Gastroesophageal sphincter (tissue), 4 donors: ENCODE data around the gene ITGA2. TPM values are rescaled to one million over a fixed set of nuclear protein-coding genes. Genes with fewer than 3 reads are reported as not detected.
A peak's percentile ranks its signal among the peaks of the same experiment; 100 is the strongest.

Source experiments
- ATAC-seq: fragments of 150-250 bp; one replicate; pipeline ENCODE4 v1.9.1; 2016; ENCODE audit warnings: mild to moderate bottlenecking, moderate library complexity
- H3K27ac ChIP-seq, 4 donors: fragments of 200-600 bp; sonication (generic) in 3 of 4; 1 replicate in 3 of 4; 2 replicates in 1 of 4; pipeline ENCODE4 v1.5.1; 2016 to 2019
- H3K27me3 ChIP-seq: fragments of 200-600 bp; sonication (generic); one replicate; pipeline ENCODE4 v1.5.1; 2019
- H3K36me3 ChIP-seq, 2 donors: fragments of 200-600 bp; sonication (generic); one replicate each; pipeline ENCODE4 v1.5.1; 2019; ENCODE audit warnings: control low read depth in 1 of 2
- H3K4me1 ChIP-seq, 3 donors: fragments of 200-600 bp; sonication (generic); 1 replicate in 2 of 3; 2 replicates in 1 of 3; pipeline ENCODE4 v1.5.1; 2016 to 2019; ENCODE audit warnings: control low read depth in 2 of 3
- H3K4me3 ChIP-seq, 2 donors: fragments of 200-600 bp; sonication (generic); one replicate each; pipeline ENCODE4 v1.5.1; 2019; ENCODE audit warnings: mild to moderate bottlenecking in 1 of 2, moderate library complexity in 1 of 2
- H3K9me3 ChIP-seq, 3 donors: fragments of 200-600 bp; sonication (generic); one replicate each; pipeline ENCODE4 v1.5.1; 2017 to 2019; ENCODE audit warnings: control low read depth in 2 of 3
- EP300 ChIP-seq: sonication (generic); formaldehyde crosslinking; IDR thresholded peaks from one replicate; pipeline ENCODE4 v1.6.1; 2017; ENCODE audit warnings: antibody characterized with exemption, mild to moderate bottlenecking
- POLR2A ChIP-seq, 2 donors: fragments of 450-650 bp; IDR thresholded peaks; one replicate each; pipeline ENCODE4 v1.6.1; 2017; ENCODE audit warnings: antibody characterized with exemption in 2 of 2, mild to moderate bottlenecking in 2 of 2, moderate library complexity in 1 of 2
- POLR2AphosphoS5 ChIP-seq: sonication (generic); formaldehyde crosslinking; IDR thresholded peaks from one replicate; pipeline ENCODE4 v1.6.1; 2017; ENCODE audit warnings: antibody characterized with exemption
- WGBS, 2 donors: methylation state at CpG; one replicate each; pipeline ENCODE4 v1.1.5; 2018; ENCODE audit warnings: low coverage in 1 of 2; 5-methylcytosine and 5-hydroxymethylcytosine counted together
- total RNA-seq, 4 donors: library from RNA; depleted of rRNA; stranded (reverse); fragments of >200 nt; gene quantifications; one replicate each; pipeline ENCODE4 v1.1.0, GENCODE V29; 2016
- TF ChIP-seq, protein P1 (sequence below), 4 experiments: fragments of 200-600 bp in 2 of 4; fragments of 450-650 bp in 2 of 4; sonication (generic) in 1 of 4; IDR thresholded peaks; one replicate each; pipeline ENCODE4 v1.5.1; 2017 to 2019; ENCODE audit warnings: antibody characterized with exemption in 4 of 4, mild to moderate bottlenecking in 2 of 4, moderate library complexity in 2 of 4

ITGA2 gene
- total RNA-seq, 4 donors from 2014 or later = 1.5 to 14.6 (median 10.0) TPM

DNA sequence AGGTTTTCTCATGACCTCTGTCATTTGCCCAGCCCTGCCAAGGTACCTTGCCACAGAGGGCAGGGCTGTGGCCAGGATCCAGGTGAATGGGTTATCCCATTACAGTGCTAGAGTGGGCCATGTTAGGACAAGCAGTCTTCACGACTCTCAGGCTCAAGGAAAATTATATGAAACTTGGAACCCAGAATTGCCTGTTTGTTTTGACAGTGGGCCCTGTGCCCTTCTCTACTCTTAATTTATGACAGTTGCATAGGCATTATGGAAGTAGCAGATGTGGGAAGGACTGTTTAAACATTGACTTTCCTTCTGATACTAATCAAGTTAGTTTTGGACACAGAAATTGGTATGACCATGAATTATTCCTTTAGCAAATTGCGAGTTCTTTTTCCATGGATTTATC is 41.7 kb downstream of the ITGA2 start:
- Histone ChIP-seq H3K27ac (peak overlapping the region in 1 of 4 donors; percentile 35), H3K36me3 (no peaks in the 10 kb centered on the region), H3K4me3 (no peak overlapping the region), H3K9me3 (no peaks in the 10 kb centered on the region), H3K27me3 (no peaks in the 10 kb centered on the region), H3K4me1 (peaks cover 0 to 30% (median 3%) of the 10 kb centered on the region in 3 donors)
- peak; percentile 40 for ATAC-seq
- TF ChIP-seq, protein P1, sequence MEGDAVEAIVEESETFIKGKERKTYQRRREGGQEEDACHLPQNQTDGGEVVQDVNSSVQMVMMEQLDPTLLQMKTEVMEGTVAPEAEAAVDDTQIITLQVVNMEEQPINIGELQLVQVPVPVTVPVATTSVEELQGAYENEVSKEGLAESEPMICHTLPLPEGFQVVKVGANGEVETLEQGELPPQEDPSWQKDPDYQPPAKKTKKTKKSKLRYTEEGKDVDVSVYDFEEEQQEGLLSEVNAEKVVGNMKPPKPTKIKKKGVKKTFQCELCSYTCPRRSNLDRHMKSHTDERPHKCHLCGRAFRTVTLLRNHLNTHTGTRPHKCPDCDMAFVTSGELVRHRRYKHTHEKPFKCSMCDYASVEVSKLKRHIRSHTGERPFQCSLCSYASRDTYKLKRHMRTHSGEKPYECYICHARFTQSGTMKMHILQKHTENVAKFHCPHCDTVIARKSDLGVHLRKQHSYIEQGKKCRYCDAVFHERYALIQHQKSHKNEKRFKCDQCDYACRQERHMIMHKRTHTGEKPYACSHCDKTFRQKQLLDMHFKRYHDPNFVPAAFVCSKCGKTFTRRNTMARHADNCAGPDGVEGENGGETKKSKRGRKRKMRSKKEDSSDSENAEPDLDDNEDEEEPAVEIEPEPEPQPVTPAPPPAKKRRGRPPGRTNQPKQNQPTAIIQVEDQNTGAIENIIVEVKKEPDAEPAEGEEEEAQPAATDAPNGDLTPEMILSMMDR (IDR thresholded peaks at IDR 0.05) = no peak
- no peak for TF ChIP-seq POLR2A (IDR thresholded peaks at IDR 0.05)
- TF ChIP-seq EP300 = no peak
- no peak for TF ChIP-seq POLR2AphosphoS5
- 52 to 66% methylated on average over 2 of the region's 2 CpGs for WGBS, 2 donors

DNA sequence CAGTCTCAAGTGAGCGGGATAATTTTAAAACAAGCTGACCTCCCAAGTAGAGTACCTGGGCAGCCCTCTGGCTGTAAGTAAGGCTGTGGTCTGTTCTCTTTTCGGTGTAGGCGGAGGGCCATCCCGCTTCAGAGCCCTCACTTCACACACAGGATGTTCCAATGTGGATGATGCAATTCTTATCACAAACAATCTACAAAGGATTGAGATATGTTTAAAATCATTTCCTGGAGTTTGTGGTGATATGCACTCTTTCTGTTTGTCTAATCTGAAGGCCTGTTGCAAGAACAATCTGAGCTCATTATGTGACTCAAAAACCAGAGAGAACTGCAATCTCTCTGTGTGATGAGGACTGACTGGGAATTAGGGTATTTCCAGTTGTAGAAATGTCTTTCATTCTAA is 42.5 kb downstream of the ITGA2 start:
- Histone ChIP-seq H3K27ac (peak overlapping the region in 3 of 4 donors; percentile 24 to 49 (median 35)), H3K27me3 (no peaks in the 10 kb centered on the region), H3K9me3 (no peaks in the 10 kb centered on the region), H3K4me1 (peaks cover 0 to 33% (median 3%) of the 10 kb centered on the region in 3 donors), H3K36me3 (no peaks in the 10 kb centered on the region), H3K4me3 (no peak overlapping the region)
- ATAC-seq = no peak
- TF ChIP-seq POLR2A (IDR thresholded peaks at IDR 0.05) (no peak), EP300 (no peak), POLR2AphosphoS5 (no peak)
- TF ChIP-seq, protein P1 (IDR thresholded peaks at IDR 0.05) = no peak
- WGBS, 2 donors = 48 to 49% methylated on average over 4 of the region's 4 CpGs

DNA sequence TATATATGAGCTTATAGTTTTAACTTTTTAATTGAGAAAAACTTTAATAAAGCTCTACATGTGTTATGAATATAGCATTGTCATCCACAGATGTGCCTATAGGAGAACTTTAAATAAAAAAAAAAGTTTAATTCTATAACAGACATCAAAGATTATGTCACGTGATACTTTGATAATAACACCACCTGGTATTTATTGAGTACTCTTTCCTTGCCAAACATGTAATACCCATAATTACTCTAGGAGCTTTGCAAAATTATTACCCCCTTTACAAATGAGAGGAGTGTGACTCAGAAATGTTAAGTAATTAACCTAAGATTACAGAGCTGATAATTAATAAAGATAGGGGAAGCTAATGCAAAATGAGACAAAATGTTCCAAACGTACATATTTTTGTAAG is 43.0 kb downstream of the ITGA2 start:
- ATAC-seq = no peak
- 68 to 72% methylated on average over 2 of the region's 2 CpGs for WGBS, 2 donors
- TF ChIP-seq POLR2A (IDR thresholded peaks at IDR 0.05) = no peak
- TF ChIP-seq POLR2AphosphoS5 = no peak
- TF ChIP-seq, protein P1 (IDR thresholded peaks at IDR 0.05) = no peak
- no peak for TF ChIP-seq EP300
- no peaks in the 10 kb centered on the region for H3K36me3 ChIP-seq
- H3K9me3 ChIP-seq = no peaks in the 10 kb centered on the region
- no peak overlapping the region for H3K4me3 ChIP-seq
- H3K4me1 ChIP-seq = peaks cover 0 to 38% (median 6%) of the 10 kb centered on the region in 3 donors
- H3K27ac ChIP-seq = peak overlapping the region in 2 of 4 donors; percentile 35 to 49
- H3K27me3 ChIP-seq = no peaks in the 10 kb centered on the region

DNA sequence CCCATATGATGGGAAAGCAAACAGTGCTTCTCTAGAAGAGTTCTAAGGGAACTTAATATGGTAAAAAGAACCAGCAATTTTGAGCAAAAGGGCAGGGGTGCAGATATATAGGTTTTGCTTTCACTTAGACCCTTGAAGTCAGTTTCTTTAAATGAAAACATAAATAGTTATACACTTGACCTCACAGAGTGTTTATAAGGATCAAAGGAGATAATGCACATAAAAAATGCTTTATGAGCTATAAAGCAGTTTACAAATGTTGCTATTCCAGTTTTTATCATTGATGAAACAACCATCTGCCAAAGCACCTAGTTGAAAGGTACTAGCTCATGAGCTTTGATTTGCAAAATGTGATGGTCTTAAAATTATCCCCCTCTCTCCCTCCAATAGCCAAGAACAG is 45.7 kb downstream of the ITGA2 start:
- Histone ChIP-seq H3K27ac (no peak overlapping the region), H3K36me3 (no peaks in the 10 kb centered on the region), H3K27me3 (no peaks in the 10 kb centered on the region), H3K4me1 (peaks cover 0 to 42% (median 11%) of the 10 kb centered on the region in 3 donors), H3K9me3 (no peaks in the 10 kb centered on the region), H3K4me3 (no peak overlapping the region)
- ATAC-seq = no peak
- no peak for TF ChIP-seq EP300
- no peak for TF ChIP-seq POLR2AphosphoS5
- TF ChIP-seq POLR2A (IDR thresholded peaks at IDR 0.05) = no peak
- TF ChIP-seq, protein P1 (IDR thresholded peaks at IDR 0.05) = no peak

DNA sequence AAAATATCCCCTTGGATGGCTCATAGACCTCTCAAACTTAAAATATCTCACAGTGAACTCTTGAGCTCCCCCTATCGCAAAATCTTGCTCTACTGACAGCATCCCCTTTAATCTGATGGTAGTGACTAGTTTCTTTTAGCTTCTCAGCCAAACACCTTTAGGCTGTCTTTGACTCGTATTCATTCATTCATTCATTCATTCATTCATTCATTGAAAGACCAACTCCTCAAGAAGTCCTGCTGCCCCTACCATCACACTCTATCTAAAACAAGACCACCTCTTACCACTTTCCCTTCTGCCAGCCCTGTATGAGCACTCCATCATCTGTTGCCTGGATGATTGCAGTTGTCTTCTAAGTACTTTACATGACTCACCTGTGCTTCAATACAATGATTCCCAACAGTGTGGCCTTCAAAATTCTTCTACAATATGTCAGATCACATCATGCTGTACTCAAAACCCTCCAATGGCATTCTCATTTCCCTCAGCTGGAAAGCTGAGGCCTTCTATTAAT is 46.8 kb downstream of the ITGA2 start:
- peaks cover 0 to 35% (median 11%) of the 10 kb centered on the region in 3 donors for H3K4me1 ChIP-seq
- WGBS, 2 donors = 67 to 76% methylated on average over 2 of the region's 2 CpGs
- no peak for TF ChIP-seq POLR2A (IDR thresholded peaks at IDR 0.05)

More for the DNA sequence above, 46.8 kb downstream of the ITGA2 start:
- H3K9me3 ChIP-seq = no peaks in the 10 kb centered on the region
- no peaks in the 10 kb centered on the region for H3K27me3 ChIP-seq
- no peak for ATAC-seq
- no peak overlapping the region for H3K4me3 ChIP-seq
- H3K27ac ChIP-seq = no peak overlapping the region
- no peaks in the 10 kb centered on the region for H3K36me3 ChIP-seq
